Astrocyte (in vitro differentiated cells and primary cell): ENCODE results near the gene STIL. TPM values are rescaled to one million over a fixed set of nuclear protein-coding genes. Genes with fewer than 3 reads are reported as not detected.
A peak's percentile ranks its signal among the peaks of the same experiment; 100 is the strongest.

Experiments used
- DNase-seq: peaks from one replicate; pipeline ENCODE4 v3.0.0-alpha.2; 2010; ENCODE audit warnings: low read depth
- FAIRE-seq: peaks from 2 replicates; lab custom pipeline; 2011; peaks lifted over from hg19 to GRCh38; lab: Jason Lieb, UNC
- H2AFZ ChIP-seq: 2 replicates; pipeline ENCODE4 v1.6.0; 2012; ENCODE audit warnings: low read depth, low read length, inconsistent platforms
- H3K27ac ChIP-seq: 2 replicates; pipeline ENCODE4 v1.5.1; 2011; ENCODE audit warnings: low read depth, low read length, inconsistent platforms
- H3K27me3 ChIP-seq: 2 replicates; pipeline ENCODE4 v1.6.0; 2011; ENCODE audit warnings: low read length, inconsistent platforms; ENCODE audit not compliant: insufficient read depth
- H3K36me3 ChIP-seq: 2 replicates; pipeline ENCODE4 v1.5.1; 2011; ENCODE audit warnings: low read length, inconsistent platforms; ENCODE audit not compliant: insufficient read depth
- H3K4me1 ChIP-seq: 2 replicates; pipeline ENCODE4 v1.5.1; 2011; ENCODE audit warnings: low read length, inconsistent platforms; ENCODE audit not compliant: insufficient read depth
- H3K4me2 ChIP-seq: 2 replicates; pipeline ENCODE4 v1.6.0; 2012; ENCODE audit warnings: low read length, inconsistent platforms
- H3K4me3 ChIP-seq: 2 replicates; pipeline ENCODE4 v1.5.1; 2011; ENCODE audit warnings: low read depth, mild to moderate bottlenecking, low read length, inconsistent platforms; ENCODE audit not compliant: insufficient read depth
- H3K79me2 ChIP-seq: 2 replicates; pipeline ENCODE4 v1.6.0; 2012; ENCODE audit warnings: mild to moderate bottlenecking, low read length, inconsistent platforms; ENCODE audit not compliant: insufficient read depth
- H3K9ac ChIP-seq: 2 replicates; pipeline ENCODE4 v1.6.0; 2012; ENCODE audit warnings: mild to moderate bottlenecking, low read length, inconsistent platforms
- H3K9me3 ChIP-seq: 2 replicates; pipeline ENCODE4 v1.5.1; 2012; ENCODE audit warnings: low read depth, mild to moderate bottlenecking, low read length, inconsistent platforms; ENCODE audit not compliant: insufficient read depth
- H4K20me1 ChIP-seq: 2 replicates; pipeline ENCODE4 v1.6.0; 2012; ENCODE audit warnings: low read length, inconsistent platforms; ENCODE audit not compliant: insufficient read depth
- H3K27ac Mint-ChIP-seq: one replicate; pipeline ENCODE4 v1.8.0; 2021; ENCODE audit warnings: mild to moderate bottlenecking, mixed read lengths; ENCODE audit not compliant: unreplicated experiment
- H3K27me3 Mint-ChIP-seq: one replicate; pipeline ENCODE4 v1.8.0; 2021; ENCODE audit warnings: low read depth, mixed read lengths; ENCODE audit not compliant: unreplicated experiment
- H3K36me3 Mint-ChIP-seq: one replicate; pipeline ENCODE4 v1.8.0; 2021; ENCODE audit warnings: low read depth, mixed read lengths; ENCODE audit not compliant: unreplicated experiment
- H3K4me1 Mint-ChIP-seq: one replicate; pipeline ENCODE4 v1.8.0; 2021; ENCODE audit warnings: low read depth, mixed read lengths; ENCODE audit not compliant: unreplicated experiment
- H3K4me3 Mint-ChIP-seq: one replicate; pipeline ENCODE4 v1.8.0; 2021; ENCODE audit warnings: mild to moderate bottlenecking, moderate library complexity, mixed read lengths; ENCODE audit not compliant: unreplicated experiment
- H3K9me3 Mint-ChIP-seq: one replicate; pipeline ENCODE4 v1.8.0; 2021; ENCODE audit warnings: mild to moderate bottlenecking, mixed read lengths; ENCODE audit not compliant: unreplicated experiment
- CTCF ChIP-seq: IDR thresholded peaks from 2 replicates; pipeline ENCODE4 v1.5.1; 2011; ENCODE audit warnings: low read depth, mild to moderate bottlenecking, inconsistent platforms, low read length, moderate library complexity; ENCODE audit not compliant: insufficient read depth
- EZH2 ChIP-seq: IDR thresholded peaks from 2 replicates; pipeline ENCODE4 v1.6.1; 2012; ENCODE audit warnings: mild to moderate bottlenecking, low read length, inconsistent platforms; ENCODE audit not compliant: insufficient read depth
- total RNA-seq: library from RNA; stranded (reverse); gene quantifications from 2 replicates; pipeline ENCODE4 v1.2.1, GENCODE V29; 2021

The STIL gene
- total RNA-seq, 1 donor from 2014 or later: 8.8 TPM

GRCh38 chr1:47228644-47229030 lies 85.3 kb downstream of the STIL start:
- H3K4me2 ChIP-seq: no peak overlapping the region
- no peaks in the 10 kb centered on the region for H3K36me3 Mint-ChIP-seq
- FAIRE-seq: no peak

GRCh38 chr1:47227341-47228232 lies 86.4 kb downstream of the STIL start:
- TF ChIP-seq CTCF (no peak), EZH2 (no peak)
- Histone ChIP-seq H3K36me3 (no peaks in the 10 kb centered on the region), H2AFZ (no peak overlapping the region), H3K9me3 (peaks cover 4% of the 10 kb centered on the region), H3K27ac (no peak overlapping the region), H3K27me3 (peaks cover 93% of the 10 kb centered on the region), H3K79me2 (no peaks in the 10 kb centered on the region), H3K9ac (no peak overlapping the region), H3K4me1 (no peaks in the 10 kb centered on the region), H3K4me3 (no peak overlapping the region), H3K4me2 (no peak overlapping the region), H4K20me1 (peaks cover 8% of the 10 kb centered on the region)
- Mint-ChIP-seq H3K4me1 (peaks cover 6% of the 10 kb centered on the region), H3K27me3 (peaks cover 60% of the 10 kb centered on the region), H3K9me3 (peaks cover 9% of the 10 kb centered on the region), H3K27ac (peak overlapping the region; percentile 83), H3K4me3 (no peak overlapping the region), H3K36me3 (no peaks in the 10 kb centered on the region)
- FAIRE-seq: no peak
- DNase-seq: no peak

More at GRCh38 chr1:47228644-47229030, 85.3 kb downstream of the STIL start:
- H3K4me3 ChIP-seq: no peak overlapping the region
- no peak overlapping the region for H3K9ac ChIP-seq
- Mint-ChIP-seq H3K4me3 (no peak overlapping the region), H3K4me1 (peaks cover 6% of the 10 kb centered on the region), H3K27me3 (peaks cover 71% of the 10 kb centered on the region), H3K27ac (no peak overlapping the region), H3K9me3 (peaks cover 13% of the 10 kb centered on the region)
- DNase-seq: no peak
- H3K9me3 ChIP-seq: peaks cover 4% of the 10 kb centered on the region
- TF ChIP-seq EZH2 (no peak), CTCF (no peak)
- no peaks in the 10 kb centered on the region for H3K36me3 ChIP-seq
- no peaks in the 10 kb centered on the region for H3K79me2 ChIP-seq
- H3K27me3 ChIP-seq: peaks cover 93% of the 10 kb centered on the region
- H2AFZ ChIP-seq: no peak overlapping the region
- H4K20me1 ChIP-seq: peaks cover 8% of the 10 kb centered on the region
- no peak overlapping the region for H3K27ac ChIP-seq
- H3K4me1 ChIP-seq: no peaks in the 10 kb centered on the region

- H3K4me3 Mint-ChIP-seq: no peak overlapping the region
- peaks cover 9% of the 10 kb centered on the region for H3K9me3 Mint-ChIP-seq
- no peak for TF ChIP-seq EZH2
- TF ChIP-seq CTCF: no peak
- FAIRE-seq: no peak
- H3K4me1 Mint-ChIP-seq: peaks cover 6% of the 10 kb centered on the region
- no peaks in the 10 kb centered on the region for H3K36me3 ChIP-seq
- no peak overlapping the region for H3K4me2 ChIP-seq
- H4K20me1 ChIP-seq: peaks cover 8% of the 10 kb centered on the region
- peaks cover 56% of the 10 kb centered on the region for H3K27me3 Mint-ChIP-seq
- H3K36me3 Mint-ChIP-seq: no peaks in the 10 kb centered on the region
- no peak overlapping the region for H3K27ac Mint-ChIP-seq
- peaks cover 4% of the 10 kb centered on the region for H3K9me3 ChIP-seq
- peaks cover 94% of the 10 kb centered on the region for H3K27me3 ChIP-seq
- H3K27ac ChIP-seq: no peak overlapping the region
- no peak for DNase-seq
- H2AFZ ChIP-seq: no peak overlapping the region
- no peaks in the 10 kb centered on the region for H3K79me2 ChIP-seq
- H3K4me3 ChIP-seq: no peak overlapping the region
- no peaks in the 10 kb centered on the region for H3K4me1 ChIP-seq
- H3K9ac ChIP-seq: no peak overlapping the region
Measured at GRCh38 chr1:47226839-47227215, 87.1 kb downstream of the STIL start.
